PC-3 (cell line): ENCODE results near the gene WAS. TPM values are rescaled to one million over a fixed set of nuclear protein-coding genes. Genes with fewer than 3 reads are reported as not detected.

Experiments used
- ATAC-seq: fragments of 200-7000 bp; cut with Tn5 transposase; 2 replicates; pipeline ENCODE4 v1.9.1; 2020; ENCODE audit warnings: mild to moderate bottlenecking, moderate library complexity
- BruUV-seq: library from RNA; stranded (reverse); fragments of 400-500 nt; replicated peaks from 2 replicates; lab custom pipeline; 2021; lab: Mats Ljungman, UMichigan
- CTCF ChIA-PET: fragments of 300-600 bp; sonication (Branson Sonifier 250); formaldehyde crosslinking; loops from one replicate; lab custom pipeline; 2022; ENCODE audit warnings: antibody characterized with exemption; lab: Charles Lee
- POLR2A ChIA-PET: fragments of 300-600 bp; sonication (Branson Sonifier 250); formaldehyde crosslinking; loops from one replicate; lab custom pipeline; 2022; ENCODE audit warnings: antibody characterized with exemption; ENCODE audit not compliant: unreplicated experiment; lab: Charles Lee
- DNase-seq: peaks from one replicate; pipeline ENCODE4 v3.0.0-alpha.2; 2015
- H2AFZ ChIP-seq: fragments of 300-600 bp; sonication (generic); 2 replicates; pipeline ENCODE4 v1.6.0; 2016; ENCODE audit warnings: antibody characterized with exemption, low read length
- H3F3A ChIP-seq: fragments of 300-600 bp; sonication (generic); one replicate; pipeline ENCODE4 v1.6.0; 2017; ENCODE audit warnings: antibody characterized with exemption, low read length, control low read depth, mild to moderate bottlenecking; ENCODE audit not compliant: unreplicated experiment
- H3K27ac ChIP-seq: fragments of 300-600 bp; sonication (generic); 2 replicates; pipeline ENCODE4 v1.5.1; 2016; ENCODE audit warnings: mild to moderate bottlenecking, low read length
- H3K27me3 ChIP-seq: fragments of 300-600 bp; sonication (generic); 2 replicates; pipeline ENCODE4 v1.6.1; 2016; ENCODE audit warnings: low read length, mixed read lengths
- H3K36me3 ChIP-seq: fragments of 300-600 bp; sonication (generic); 2 replicates; pipeline ENCODE4 v1.6.1; 2016; ENCODE audit warnings: low read depth, mixed run types, low read length, mixed read lengths
- H3K4me1 ChIP-seq: fragments of 300-600 bp; sonication (generic); 2 replicates; pipeline ENCODE4 v1.5.1; 2016; ENCODE audit warnings: low read length; ENCODE audit not compliant: insufficient read depth
- H3K4me2 ChIP-seq: fragments of 300-600 bp; sonication (generic); 2 replicates; pipeline ENCODE4 v1.6.0; 2016; ENCODE audit warnings: low read length
- H3K4me3 ChIP-seq: fragments of 300-600 bp; sonication (generic); 2 replicates; pipeline ENCODE4 v1.5.1; 2016; ENCODE audit warnings: mild to moderate bottlenecking, low read length, mixed read lengths
- H3K79me2 ChIP-seq: fragments of 300-600 bp; sonication (generic); 2 replicates; pipeline ENCODE4 v1.6.1; 2017; ENCODE audit warnings: low read length, mixed read lengths
- H3K9ac ChIP-seq: fragments of 300-600 bp; sonication (generic); 2 replicates; pipeline ENCODE4 v1.6.0; 2016; ENCODE audit warnings: mild to moderate bottlenecking, low read length
- H3K9me2 ChIP-seq: fragments of 300-600 bp; sonication (generic); replicated peaks from 2 replicates; pipeline ENCODE4 v1.6.1; 2016; ENCODE audit warnings: mixed run types, low read length, mixed read lengths
- H3K9me3 ChIP-seq: fragments of 300-600 bp; sonication (generic); 2 replicates; pipeline ENCODE4 v1.6.1; 2016; ENCODE audit warnings: low read length, mixed read lengths
- H4K20me1 ChIP-seq: fragments of 300-600 bp; sonication (generic); 2 replicates; pipeline ENCODE4 v1.6.1; 2016; ENCODE audit warnings: low read length, mixed read lengths
- CTCF ChIP-seq: fragments of 300-600 bp; sonication (generic); conservative IDR thresholded peaks from 2 replicates; pipeline ENCODE4 v1.5.1; 2017; ENCODE audit warnings: antibody characterized with exemption, low read depth, mild to moderate bottlenecking, low read length
- EZH2 ChIP-seq: fragments of 300-600 bp; sonication (generic); IDR thresholded peaks from one replicate; pipeline ENCODE4 v1.6.1; 2017; ENCODE audit warnings: antibody characterized with exemption, mild to moderate bottlenecking, low read length; ENCODE audit not compliant: unreplicated experiment
- EZH2phosphoT487 ChIP-seq: fragments of 300-600 bp; sonication (generic); IDR thresholded peaks from 2 replicates; pipeline ENCODE4 v1.6.1; 2018; ENCODE audit warnings: mild to moderate bottlenecking, antibody characterized with exemption, low read length, borderline replicate concordance
- intact Hi-C: fragments of 100-400 bp; cut with micrococcal nuclease; formaldehyde crosslinking; loops from 2 replicates; pipeline ENCODE4 v1.9.0; 2023
- total RNA-seq: library from RNA; depleted of rRNA; stranded (reverse); fragments of >200 nt; gene quantifications from 2 replicates; pipeline ENCODE4 v1.2.3, GENCODE V29; 2014

The WAS gene
- total RNA-seq, 1 experiment from 2014 or later = 0.66 TPM

GRCh38 chrX:48728653-48729052, 45.1 kb downstream of the WAS start:
- TF ChIP-seq EZH2 (no peak), EZH2phosphoT487 (no peak), CTCF (no peak)
- no TSS peak for BruUV-seq
- H2AFZ ChIP-seq = no peak overlapping the region
- intact Hi-C loops = no loop called here
- H3K79me2 ChIP-seq = no peaks in the 10 kb centered on the region
- H3F3A ChIP-seq = no peaks in the 10 kb centered on the region
- H4K20me1 ChIP-seq = no peaks in the 10 kb centered on the region
- H3K4me2 ChIP-seq = no peak overlapping the region
- ChIA-PET POLR2A (interaction anchor here (0.6 kb wide), 1 partner anchor 52 kb away, joined by 3 read pairs; no protein-coding TSS in a partner anchor), CTCF (interaction anchor here (0.6 kb wide), 1 partner anchor 352 kb away, joined by 4 read pairs; no protein-coding TSS in a partner anchor)
- DNase-seq = no peak
- no peak for ATAC-seq
- H3K27me3 ChIP-seq = no peaks in the 10 kb centered on the region
- no peaks in the 10 kb centered on the region for H3K4me1 ChIP-seq
- no peak overlapping the region for H3K27ac ChIP-seq
- H3K9me3 ChIP-seq = no peaks in the 10 kb centered on the region
- no peaks in the 10 kb centered on the region for H3K36me3 ChIP-seq
- H3K9me2 ChIP-seq = no peaks in the 10 kb centered on the region
- H3K4me3 ChIP-seq = no peak overlapping the region
- H3K9ac ChIP-seq = no peak overlapping the region

- no peaks in the 10 kb centered on the region for H3K27me3 ChIP-seq
- ChIA-PET CTCF (no interaction called here), POLR2A (no interaction called here)
- TF ChIP-seq EZH2phosphoT487 (no peak), CTCF (no peak), EZH2 (no peak)
- peaks cover 7% of the 10 kb centered on the region for H3K4me1 ChIP-seq
- DNase-seq = no peak
- H2AFZ ChIP-seq = peak overlapping the region; percentile 59; the same call in 1 of the 2 replicates
- BruUV-seq = no TSS peak
- H3K27ac ChIP-seq = no peak overlapping the region
- no peaks in the 10 kb centered on the region for H3K9me2 ChIP-seq
- no peak overlapping the region; the same call in 1 of the 2 replicates for H3K9ac ChIP-seq
- H3K4me2 ChIP-seq = peak overlapping the region; percentile 58
- no peaks in the 10 kb centered on the region for H3K79me2 ChIP-seq
- no peaks in the 10 kb centered on the region for H3F3A ChIP-seq
- no peak for ATAC-seq
- H4K20me1 ChIP-seq = no peaks in the 10 kb centered on the region
- H3K4me3 ChIP-seq = peak overlapping the region; percentile 85
- intact Hi-C loops = no loop called here
- H3K36me3 ChIP-seq = no peaks in the 10 kb centered on the region
- H3K9me3 ChIP-seq = no peaks in the 10 kb centered on the region
Observed at GRCh38 chrX:48736303-48736702, 52.7 kb downstream of the WAS start.

GRCh38 chrX:48736878-48737212, 53.2 kb downstream of the WAS start:
- Histone ChIP-seq H2AFZ (peak overlapping the region; percentile 59), H3K27me3 (no peaks in the 10 kb centered on the region), H3K4me2 (peak overlapping the region; percentile 58), H3K9me3 (no peaks in the 10 kb centered on the region), H3K36me3 (no peaks in the 10 kb centered on the region), H3K9me2 (no peaks in the 10 kb centered on the region), H3K9ac (no peak overlapping the region; the same call in 1 of the 2 replicates), H3K4me3 (peak overlapping the region; percentile 85), H3K4me1 (peaks cover 7% of the 10 kb centered on the region), H3K79me2 (no peaks in the 10 kb centered on the region), H3F3A (no peaks in the 10 kb centered on the region), H4K20me1 (no peaks in the 10 kb centered on the region), H3K27ac (no peak overlapping the region)
- POLR2A ChIA-PET = interaction anchor here (0.6 to 1.4 kb wide), 11 partner anchors 33 to 1628 kb away, joined by 3 to 10 read pairs (median 4); partner anchors contain the start of genes HDAC6, SLC35A2 and SUV39H1
- intact Hi-C loops = no loop called here
- ATAC-seq = no peak
- no peak for TF ChIP-seq CTCF
- no peak for TF ChIP-seq EZH2phosphoT487
- no peak for TF ChIP-seq EZH2
- CTCF ChIA-PET = no interaction called here
- TSS peak; percentile 77 for BruUV-seq
- no peak for DNase-seq
